ENCODE measurements around the gene R3HDM1.

The R3HDM1 gene

DNA sequence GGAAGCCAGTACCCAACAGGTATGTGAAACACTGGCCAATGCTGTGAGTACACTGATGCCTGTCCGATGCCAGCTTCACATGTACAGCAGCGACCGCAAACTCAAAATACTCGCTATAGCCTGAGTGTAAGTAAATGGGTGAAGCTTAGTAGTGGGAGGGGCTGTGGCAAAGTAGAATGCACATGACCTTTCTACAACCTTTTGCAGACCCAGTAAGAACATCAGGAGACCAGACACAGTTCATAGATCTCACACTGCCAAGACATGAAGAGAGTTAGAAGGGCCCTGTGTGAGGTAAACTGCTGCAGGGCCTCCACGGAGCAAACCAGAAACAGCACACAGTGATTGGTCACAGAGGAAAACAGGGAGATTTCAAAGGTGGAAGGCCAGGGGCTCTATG lies 201.3 kb downstream of the R3HDM1 start:
- no peak for DNase-seq (ENCODE audit: low read depth)
- H3K4me3 ChIP-seq (ENCODE audit: low read length), result no peak overlapping the region
- no peak for TF ChIP-seq CTCF (IDR thresholded peaks at IDR 0.05; ENCODE audit: insufficient read depth, low read depth, low read length, missing control alignments)

DNA sequence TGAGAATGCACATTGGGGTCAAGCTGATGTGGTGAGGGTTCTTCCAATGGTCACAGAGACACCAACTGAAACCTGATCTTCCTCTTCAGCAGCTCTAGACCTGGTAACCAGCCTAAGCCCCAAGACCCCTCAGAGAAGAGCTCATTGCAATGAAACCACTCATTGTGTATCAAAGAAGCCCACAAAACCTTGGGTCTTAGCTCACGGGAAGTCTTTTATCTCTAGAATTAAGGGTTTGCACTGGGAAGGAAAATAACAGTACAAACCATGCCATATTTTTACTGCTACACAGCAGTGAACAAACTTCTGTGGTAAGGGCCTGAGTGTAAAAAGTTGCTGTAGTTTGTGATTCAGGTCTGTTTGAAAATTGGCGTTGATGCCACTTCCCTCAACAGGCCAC lies 201.8 kb downstream of the R3HDM1 start:
- DNase-seq (ENCODE audit: low read depth), result no peak
- no peak for TF ChIP-seq CTCF (IDR thresholded peaks at IDR 0.05; ENCODE audit: insufficient read depth, low read depth, low read length, missing control alignments)
- H3K4me3 ChIP-seq (ENCODE audit: low read length), result no peak overlapping the region

DNA sequence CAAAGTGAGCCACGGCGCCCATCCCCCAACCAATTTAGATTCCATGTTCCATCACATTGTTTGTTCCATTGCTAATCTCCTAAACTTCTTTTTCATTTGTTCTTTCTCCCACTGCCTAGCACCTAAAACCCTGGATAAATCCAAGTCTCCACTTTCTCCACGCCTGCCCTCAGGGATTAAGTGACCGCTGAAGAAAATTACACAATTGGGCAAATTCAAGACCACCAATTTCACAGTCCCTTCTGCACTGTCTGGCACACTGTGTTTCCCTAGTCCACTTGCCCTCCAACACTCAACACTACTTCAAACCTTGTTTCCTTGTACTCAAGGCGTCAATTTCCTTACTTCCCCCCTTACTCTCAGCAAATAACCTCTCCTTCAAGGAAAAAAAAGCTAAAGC lies 205.3 kb downstream of the R3HDM1 start:
- no peak overlapping the region for H3K4me3 ChIP-seq (ENCODE audit: low read length)
- no peak for TF ChIP-seq CTCF (IDR thresholded peaks at IDR 0.05; ENCODE audit: insufficient read depth, low read depth, low read length, missing control alignments)
- no peak for DNase-seq (ENCODE audit: low read depth)

DNA sequence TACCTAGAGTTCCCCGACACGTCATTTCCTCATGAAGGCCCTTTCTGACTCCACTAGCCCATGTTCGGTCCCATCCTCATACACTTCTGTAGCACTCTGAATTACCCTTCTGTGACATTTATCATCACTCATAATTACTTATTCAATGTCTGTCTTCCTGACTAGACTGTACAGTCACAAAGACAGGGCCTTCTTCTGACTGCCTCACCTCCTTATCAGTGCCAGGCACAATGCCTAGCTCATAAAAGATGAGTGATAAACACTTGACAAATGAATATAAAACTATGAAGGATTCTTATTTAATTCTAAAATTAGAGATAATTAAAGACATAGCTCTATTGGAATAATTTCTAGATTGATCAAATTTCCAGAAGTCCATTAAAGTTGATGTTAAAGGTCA lies 208.9 kb downstream of the R3HDM1 start:
- no peak for TF ChIP-seq CTCF (IDR thresholded peaks at IDR 0.05; ENCODE audit: insufficient read depth, low read depth, low read length, missing control alignments)
- H3K4me3 ChIP-seq (ENCODE audit: low read length), result no peak overlapping the region
- DNase-seq (ENCODE audit: low read depth), result no peak

- H3K4me3 ChIP-seq (ENCODE audit: low read length), result no peak overlapping the region
- no peak for TF ChIP-seq CTCF (IDR thresholded peaks at IDR 0.05; ENCODE audit: insufficient read depth, low read depth, low read length, missing control alignments)
Observed at GRCh38 chr2:135741043-135741394, 209.7 kb downstream of the R3HDM1 start.

DNA sequence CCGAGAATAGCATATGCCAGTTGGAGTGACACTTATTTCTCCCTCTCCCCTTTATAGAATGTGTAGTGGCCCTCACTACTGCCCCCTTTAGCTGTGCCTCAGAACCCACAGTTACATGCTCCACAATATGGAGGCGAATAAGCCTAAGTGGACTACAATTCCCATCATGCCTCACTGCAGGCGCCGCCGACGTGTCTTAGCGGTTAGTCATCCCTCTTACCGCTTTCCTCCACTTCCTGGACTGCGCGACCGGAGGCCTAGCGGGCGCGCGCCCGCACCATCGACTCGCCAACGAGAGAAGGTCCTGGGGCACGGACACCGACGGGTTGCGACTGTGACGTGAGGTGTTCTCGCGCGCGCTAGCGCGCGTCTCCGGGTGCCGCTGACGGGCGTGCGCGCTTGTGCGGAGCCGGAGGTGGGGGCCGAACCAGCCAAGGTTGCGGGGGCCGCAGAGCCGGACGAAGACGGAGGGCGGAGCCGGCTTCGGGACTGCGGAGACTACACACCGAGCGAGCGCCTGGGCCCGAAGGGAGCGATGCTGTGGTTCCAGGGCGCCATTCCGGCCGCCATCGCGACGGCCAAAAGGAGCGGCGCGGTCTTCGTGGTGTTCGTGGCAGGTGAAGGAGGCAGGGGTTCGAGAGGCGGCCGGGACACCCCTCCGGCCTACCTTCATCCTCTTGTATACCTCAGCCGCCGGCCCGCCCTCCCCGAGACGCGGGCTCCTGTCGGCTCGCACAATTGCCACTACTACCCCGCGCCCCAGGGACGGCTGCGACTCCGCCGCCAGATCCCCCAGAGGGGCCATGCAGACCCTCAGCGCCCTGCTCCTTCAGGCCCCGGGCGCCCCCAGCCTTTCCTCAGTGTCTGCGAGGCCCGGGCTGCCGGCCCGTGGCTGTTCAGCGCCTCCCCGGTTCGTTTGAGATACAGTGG lies 210.4 kb downstream of the R3HDM1 start, which contains the start of gene UBXN4:
Gene UBXN4 (plus strand): TSS at position 461 of the 930 bp plus-strand sequence. CDS start 75 bp downstream, at position 536.
- TF ChIP-seq CTCF (IDR thresholded peaks at IDR 0.05; ENCODE audit: insufficient read depth, low read depth, low read length, missing control alignments), result peak; percentile 29
- peak within 1 kb of the TSS; percentile 81 for H3K4me3 ChIP-seq (ENCODE audit: low read length)

More at GRCh38 chr2:135741043-135741394, 209.7 kb downstream of the R3HDM1 start:
- no peak for DNase-seq (ENCODE audit: low read depth)

More for the DNA sequence above, 210.4 kb downstream of the R3HDM1 start, which contains the start of gene UBXN4:
- DNase-seq (ENCODE audit: low read depth), result peak; percentile 99

Measured in epithelial cell of esophagus (primary cell).